ENCODE measurements around the gene RAB4B.

DNA sequence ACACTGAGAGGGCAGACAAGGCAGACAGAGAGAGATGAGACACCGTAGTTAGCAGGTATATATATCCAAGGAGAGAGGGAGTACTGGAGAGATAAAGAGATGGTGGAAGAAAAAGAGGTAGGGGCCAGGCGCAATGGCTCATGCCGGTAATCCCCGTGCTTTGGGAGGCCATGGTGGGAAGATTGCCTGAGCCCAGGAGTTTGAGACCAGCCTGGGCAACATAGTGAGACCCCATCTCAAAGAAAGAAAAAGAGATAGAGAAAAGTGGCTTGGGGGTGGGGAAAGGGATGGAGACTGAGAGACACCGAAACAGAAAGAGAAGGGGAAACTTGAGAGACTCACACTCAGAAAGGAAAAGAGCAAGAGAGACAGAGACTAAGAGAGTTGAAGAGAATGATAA lies 2.5 kb downstream of the RAB4B start:
- no peak for TF ChIP-seq POLR2AphosphoS5 (IDR thresholded peaks at IDR 0.05)
- TF ChIP-seq, protein P1, sequence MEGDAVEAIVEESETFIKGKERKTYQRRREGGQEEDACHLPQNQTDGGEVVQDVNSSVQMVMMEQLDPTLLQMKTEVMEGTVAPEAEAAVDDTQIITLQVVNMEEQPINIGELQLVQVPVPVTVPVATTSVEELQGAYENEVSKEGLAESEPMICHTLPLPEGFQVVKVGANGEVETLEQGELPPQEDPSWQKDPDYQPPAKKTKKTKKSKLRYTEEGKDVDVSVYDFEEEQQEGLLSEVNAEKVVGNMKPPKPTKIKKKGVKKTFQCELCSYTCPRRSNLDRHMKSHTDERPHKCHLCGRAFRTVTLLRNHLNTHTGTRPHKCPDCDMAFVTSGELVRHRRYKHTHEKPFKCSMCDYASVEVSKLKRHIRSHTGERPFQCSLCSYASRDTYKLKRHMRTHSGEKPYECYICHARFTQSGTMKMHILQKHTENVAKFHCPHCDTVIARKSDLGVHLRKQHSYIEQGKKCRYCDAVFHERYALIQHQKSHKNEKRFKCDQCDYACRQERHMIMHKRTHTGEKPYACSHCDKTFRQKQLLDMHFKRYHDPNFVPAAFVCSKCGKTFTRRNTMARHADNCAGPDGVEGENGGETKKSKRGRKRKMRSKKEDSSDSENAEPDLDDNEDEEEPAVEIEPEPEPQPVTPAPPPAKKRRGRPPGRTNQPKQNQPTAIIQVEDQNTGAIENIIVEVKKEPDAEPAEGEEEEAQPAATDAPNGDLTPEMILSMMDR (IDR thresholded peaks at IDR 0.05) = no peak
- no peak for TF ChIP-seq POLR2A (IDR thresholded peaks at IDR 0.05)
- TF ChIP-seq EP300 (IDR thresholded peaks at IDR 0.05) = no peak
